Endothelial cell (in vitro differentiated cells): ENCODE measurements around the gene NUP98. TPM values are rescaled to one million over a fixed set of nuclear protein-coding genes. Genes with fewer than 3 reads are reported as not detected.

ENCODE experiments used
- DNase-seq: peaks from one replicate; pipeline ENCODE4 v3.0.0; 2021; ENCODE audit warnings: low spot score
- H3K27ac Mint-ChIP-seq: one replicate; pipeline ENCODE4 v1.8.0; 2021; ENCODE audit warnings: mixed read lengths, inconsistent platforms; ENCODE audit not compliant: unreplicated experiment
- H3K27me3 Mint-ChIP-seq: one replicate; pipeline ENCODE4 v1.8.0; 2021; ENCODE audit warnings: mild to moderate bottlenecking, moderate library complexity, mixed read lengths, inconsistent platforms; ENCODE audit not compliant: unreplicated experiment
- H3K36me3 Mint-ChIP-seq: one replicate; pipeline ENCODE4 v1.8.0; 2021; ENCODE audit warnings: mild to moderate bottlenecking, low read depth, mixed read lengths, inconsistent platforms; ENCODE audit not compliant: unreplicated experiment
- H3K4me1 Mint-ChIP-seq: one replicate; pipeline ENCODE4 v1.8.0; 2021; ENCODE audit warnings: mild to moderate bottlenecking, mixed read lengths, inconsistent platforms; ENCODE audit not compliant: unreplicated experiment
- H3K4me3 Mint-ChIP-seq: one replicate; pipeline ENCODE4 v1.8.0; 2021; ENCODE audit warnings: mild to moderate bottlenecking, mixed read lengths, inconsistent platforms; ENCODE audit not compliant: unreplicated experiment
- H3K9me3 Mint-ChIP-seq: one replicate; pipeline ENCODE4 v1.8.0; 2021; ENCODE audit warnings: mixed read lengths, inconsistent platforms; ENCODE audit not compliant: unreplicated experiment
- total RNA-seq: library from RNA; stranded (reverse); fragmentation: NEBNext Ultra II Directional; extraction: Animal tissue kit (Norgen Biotek cat#: 25700); gene quantifications from one replicate; pipeline ENCODE4 v1.2.1, GENCODE V29; 2021; ENCODE audit not compliant: unreplicated experiment
- TF ChIP-seq, protein P1 (sequence below): fragments of 200-600 bp; sonication (generic); IDR thresholded peaks from one replicate; pipeline ENCODE4 v1.5.0; 2021; ENCODE audit warnings: antibody characterized with exemption; ENCODE audit not compliant: unreplicated experiment

The NUP98 gene
- total RNA-seq, 1 donor from 2014 or later, result 59.9 TPM

DNA sequence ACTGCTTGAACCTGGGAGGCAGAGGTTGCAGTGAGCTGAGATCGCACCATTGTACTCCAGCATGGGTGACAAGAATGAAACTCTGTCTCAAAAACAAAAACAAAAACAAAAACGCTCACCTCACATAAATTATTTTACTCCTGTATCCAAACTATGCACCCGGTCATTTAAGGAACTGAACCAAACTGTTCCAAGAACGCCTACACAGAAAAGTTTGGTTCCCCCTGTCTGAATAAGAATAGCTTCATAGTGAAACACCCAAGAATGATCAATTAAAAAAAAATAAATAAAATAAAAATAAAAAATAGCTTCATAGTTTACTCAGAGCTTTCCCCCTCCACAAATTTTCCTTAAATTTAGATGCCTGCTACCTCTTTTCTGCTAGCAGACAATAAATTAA is 13.7 kb downstream of the NUP98 start:
- no peaks in the 10 kb centered on the region for H3K9me3 Mint-ChIP-seq
- H3K4me1 Mint-ChIP-seq, result peaks cover 11% of the 10 kb centered on the region
- no peak for DNase-seq
- peaks cover 12% of the 10 kb centered on the region for H3K36me3 Mint-ChIP-seq
- peak overlapping the region; percentile 67 for H3K4me3 Mint-ChIP-seq
- no peak overlapping the region for H3K27ac Mint-ChIP-seq
- peaks cover 2% of the 10 kb centered on the region for H3K27me3 Mint-ChIP-seq
- TF ChIP-seq, protein P1, sequence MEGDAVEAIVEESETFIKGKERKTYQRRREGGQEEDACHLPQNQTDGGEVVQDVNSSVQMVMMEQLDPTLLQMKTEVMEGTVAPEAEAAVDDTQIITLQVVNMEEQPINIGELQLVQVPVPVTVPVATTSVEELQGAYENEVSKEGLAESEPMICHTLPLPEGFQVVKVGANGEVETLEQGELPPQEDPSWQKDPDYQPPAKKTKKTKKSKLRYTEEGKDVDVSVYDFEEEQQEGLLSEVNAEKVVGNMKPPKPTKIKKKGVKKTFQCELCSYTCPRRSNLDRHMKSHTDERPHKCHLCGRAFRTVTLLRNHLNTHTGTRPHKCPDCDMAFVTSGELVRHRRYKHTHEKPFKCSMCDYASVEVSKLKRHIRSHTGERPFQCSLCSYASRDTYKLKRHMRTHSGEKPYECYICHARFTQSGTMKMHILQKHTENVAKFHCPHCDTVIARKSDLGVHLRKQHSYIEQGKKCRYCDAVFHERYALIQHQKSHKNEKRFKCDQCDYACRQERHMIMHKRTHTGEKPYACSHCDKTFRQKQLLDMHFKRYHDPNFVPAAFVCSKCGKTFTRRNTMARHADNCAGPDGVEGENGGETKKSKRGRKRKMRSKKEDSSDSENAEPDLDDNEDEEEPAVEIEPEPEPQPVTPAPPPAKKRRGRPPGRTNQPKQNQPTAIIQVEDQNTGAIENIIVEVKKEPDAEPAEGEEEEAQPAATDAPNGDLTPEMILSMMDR, result no peak

DNA sequence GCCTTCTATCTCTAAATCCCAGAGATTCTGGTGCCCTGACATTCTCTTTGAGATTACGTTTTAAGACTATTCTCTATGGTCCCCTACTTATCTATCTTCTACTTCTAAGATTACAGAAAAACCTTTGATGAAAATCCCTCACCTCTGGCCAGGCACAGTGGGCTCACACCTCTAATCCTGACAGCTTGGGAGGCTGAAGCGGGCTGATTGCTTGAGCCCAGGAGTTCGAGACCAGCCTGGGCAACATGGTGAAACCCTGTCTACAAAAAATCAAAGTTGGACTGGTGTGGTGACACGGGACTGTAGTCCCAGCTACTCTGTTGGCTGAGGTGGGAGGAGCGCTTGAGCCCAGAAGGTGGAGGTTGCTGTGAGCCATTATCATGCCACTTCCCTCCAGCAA is 14.4 kb downstream of the NUP98 start:
- peaks cover 2% of the 10 kb centered on the region for H3K27me3 Mint-ChIP-seq
- TF ChIP-seq, protein P1, result no peak
- no peak for DNase-seq
- H3K9me3 Mint-ChIP-seq, result no peaks in the 10 kb centered on the region
- H3K4me1 Mint-ChIP-seq, result peaks cover 11% of the 10 kb centered on the region
- H3K27ac Mint-ChIP-seq, result no peak overlapping the region
- peaks cover 19% of the 10 kb centered on the region for H3K36me3 Mint-ChIP-seq
- H3K4me3 Mint-ChIP-seq, result no peak overlapping the region

DNA sequence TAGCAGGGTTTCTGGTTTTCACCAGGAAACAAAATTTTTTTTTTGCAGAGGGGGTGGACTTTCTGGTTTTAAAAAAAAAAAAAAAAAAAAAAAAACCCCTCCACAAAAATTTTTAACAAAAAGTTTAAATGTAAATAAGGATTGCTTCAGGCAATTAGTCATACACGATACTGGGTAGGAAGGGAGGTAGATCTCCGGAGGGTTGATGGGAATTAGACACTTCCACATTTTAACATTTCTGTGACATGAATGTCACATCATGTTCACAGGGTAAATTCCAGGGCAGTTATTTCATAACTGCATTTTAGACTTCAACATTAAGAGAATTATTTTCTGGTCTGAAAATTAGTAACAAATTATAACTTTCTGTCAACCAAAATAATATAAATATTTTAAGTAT is 15.9 kb downstream of the NUP98 start:
- peaks cover 3% of the 10 kb centered on the region for H3K4me1 Mint-ChIP-seq
- DNase-seq, result no peak
- H3K36me3 Mint-ChIP-seq, result peaks cover 23% of the 10 kb centered on the region
- no peak overlapping the region for H3K27ac Mint-ChIP-seq
- TF ChIP-seq, protein P1, result no peak
- H3K27me3 Mint-ChIP-seq, result peaks cover 2% of the 10 kb centered on the region
- no peaks in the 10 kb centered on the region for H3K9me3 Mint-ChIP-seq
- no peak overlapping the region for H3K4me3 Mint-ChIP-seq

DNA sequence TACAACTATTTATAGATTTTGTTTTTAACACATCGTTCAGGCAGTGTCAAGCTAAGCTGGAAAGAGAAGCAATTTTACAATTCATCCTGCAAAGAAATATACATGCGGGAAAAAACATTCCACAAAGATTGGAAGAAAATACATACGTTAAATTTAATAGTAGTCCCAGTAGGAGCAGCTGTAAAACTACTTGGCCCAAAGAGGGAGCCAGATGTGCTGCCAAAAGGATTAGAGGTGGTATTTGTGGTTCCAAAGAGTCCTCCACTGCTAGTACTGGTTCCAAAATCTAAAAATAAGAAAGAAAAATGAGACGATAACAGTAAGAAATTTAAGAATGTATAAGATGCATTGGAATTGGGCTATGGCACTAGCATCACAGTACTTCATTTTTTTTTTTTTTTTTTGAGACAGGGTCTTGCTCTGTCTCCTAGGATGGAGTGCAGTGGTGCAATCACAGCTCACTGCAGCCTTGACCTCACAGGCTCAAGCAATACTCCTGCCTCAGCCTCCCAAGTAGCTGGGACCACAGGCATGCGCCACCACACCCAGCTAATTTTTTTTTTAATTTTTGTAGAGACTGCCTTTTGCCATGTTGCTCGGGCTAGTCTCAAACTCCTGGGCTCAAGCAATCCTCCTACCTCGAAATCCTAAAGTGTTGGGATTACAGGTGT is 21.5 kb downstream of the NUP98 start:
- H3K4me1 Mint-ChIP-seq, result no peaks in the 10 kb centered on the region
- TF ChIP-seq, protein P1, result no peak
- DNase-seq, result no peak
- H3K9me3 Mint-ChIP-seq, result no peaks in the 10 kb centered on the region
- no peak overlapping the region for H3K27ac Mint-ChIP-seq
- no peak overlapping the region for H3K4me3 Mint-ChIP-seq
- H3K36me3 Mint-ChIP-seq, result peaks cover 38% of the 10 kb centered on the region
- H3K27me3 Mint-ChIP-seq, result no peaks in the 10 kb centered on the region

DNA sequence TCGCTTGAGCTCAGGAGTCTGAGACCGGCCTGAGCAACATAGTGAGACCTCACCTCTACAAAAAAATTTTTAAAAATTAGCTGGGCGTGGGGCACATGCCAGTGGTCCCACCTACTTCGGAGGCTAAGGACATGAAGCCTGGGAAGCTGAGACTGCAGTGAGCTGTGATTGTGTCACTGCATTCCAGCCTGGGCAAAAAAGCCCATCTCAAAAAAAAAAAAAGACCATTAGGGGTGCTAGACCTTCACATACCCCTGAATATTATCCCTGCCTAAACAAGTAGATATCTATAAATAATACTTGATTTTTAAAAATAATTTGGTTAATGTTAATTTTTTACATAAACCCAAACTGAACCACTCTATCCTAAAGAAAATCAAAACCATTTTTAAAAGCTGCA is 24.2 kb downstream of the NUP98 start:
- no peaks in the 10 kb centered on the region for H3K4me1 Mint-ChIP-seq
- peaks cover 34% of the 10 kb centered on the region for H3K36me3 Mint-ChIP-seq
- no peaks in the 10 kb centered on the region for H3K27me3 Mint-ChIP-seq
- H3K4me3 Mint-ChIP-seq, result no peak overlapping the region
- H3K27ac Mint-ChIP-seq, result no peak overlapping the region
- no peaks in the 10 kb centered on the region for H3K9me3 Mint-ChIP-seq
- TF ChIP-seq, protein P1, result no peak
- no peak for DNase-seq
